Caco-2 (cell line): Measurements from ENCODE around the gene AUTS2. TPM values are rescaled to one million over a fixed set of nuclear protein-coding genes. Genes with fewer than 3 reads are reported as not detected.

ENCODE experiments used
- BruUV-seq: library from RNA; stranded (reverse); fragments of 400-500 nt; replicated peaks from 2 replicates; lab custom pipeline; 2021; lab: Mats Ljungman, UMichigan
- CTCF ChIA-PET: fragments of 300-600 bp; sonication (Branson Sonifier 250); formaldehyde crosslinking; loops from one replicate; lab custom pipeline; 2022; ENCODE audit warnings: antibody characterized with exemption; lab: Charles Lee
- POLR2A ChIA-PET: fragments of 300-600 bp; sonication (Branson Sonifier 250); formaldehyde crosslinking; loops from one replicate; lab custom pipeline; 2022; ENCODE audit warnings: antibody characterized with exemption; lab: Charles Lee
- DNase-seq, 2 experiments: peaks; one replicate each; pipeline versions ENCODE4 v3.0.0 to v3.0.0-alpha.2; 2020 to 2022
- H3K27me3 ChIP-seq: replicated peaks from 2 replicates; pipeline ENCODE4 v1.6.0; 2011; ENCODE audit warnings: low read length; ENCODE audit not compliant: control insufficient read depth, insufficient read depth
- H3K36me3 ChIP-seq: 2 replicates; pipeline ENCODE4 v1.5.1; 2011; ENCODE audit warnings: low read length; ENCODE audit not compliant: control insufficient read depth, insufficient read depth
- H3K4me1 ChIP-seq: fragments of 250-450 bp; sonication (Bioruptor Pico); 2 replicates; pipeline ENCODE4 v1.5.1; 2020; ENCODE audit warnings: mild to moderate bottlenecking
- H3K4me3 ChIP-seq: 2 replicates; pipeline ENCODE4 v1.5.1; 2011; ENCODE audit warnings: low read depth, mild to moderate bottlenecking, control low read depth, low read length
- H3K9me3 ChIP-seq: fragments of 250-450 bp; sonication (Bioruptor Pico); 2 replicates; pipeline ENCODE4 v1.5.1; 2020; ENCODE audit warnings: mild to moderate bottlenecking, moderate library complexity
- H3K27ac Mint-ChIP-seq: one replicate; pipeline ENCODE4 v1.8.0; 2022; ENCODE audit warnings: mixed read lengths; ENCODE audit not compliant: unreplicated experiment
- H3K27me3 Mint-ChIP-seq: one replicate; pipeline ENCODE4 v1.8.0; 2022; ENCODE audit warnings: mixed read lengths; ENCODE audit not compliant: insufficient read depth, unreplicated experiment
- H3K36me3 Mint-ChIP-seq: one replicate; pipeline ENCODE4 v1.8.0; 2022; ENCODE audit warnings: mild to moderate bottlenecking, mixed read lengths; ENCODE audit not compliant: insufficient read depth, unreplicated experiment
- H3K4me1 Mint-ChIP-seq: one replicate; pipeline ENCODE4 v1.8.0; 2022; ENCODE audit warnings: low read depth, mixed read lengths; ENCODE audit not compliant: unreplicated experiment
- H3K4me3 Mint-ChIP-seq: one replicate; pipeline ENCODE4 v1.8.0; 2022; ENCODE audit warnings: mild to moderate bottlenecking, moderate library complexity, mixed read lengths; ENCODE audit not compliant: unreplicated experiment
- H3K9me3 Mint-ChIP-seq: one replicate; pipeline ENCODE4 v1.8.0; 2022; ENCODE audit warnings: mixed read lengths; ENCODE audit not compliant: unreplicated experiment
- CTCF ChIP-seq, 2 experiments: fragments of 200-600 bp in 1 of 2; IDR thresholded peaks; 1 replicate in 1 of 2; 2 replicates in 1 of 2; pipeline versions ENCODE4 v1.5.1 to v1.8.0; 2011 to 2022; ENCODE audit warnings: antibody characterized with exemption in 1 of 2, control low read depth in 1 of 2, inconsistent platforms in 1 of 2, low read depth in 1 of 2, low read length in 1 of 2, mild to moderate bottlenecking in 1 of 2, moderate library complexity in 1 of 2; ENCODE audit not compliant: insufficient read depth in 1 of 2, severe bottlenecking in 1 of 2, unreplicated experiment in 1 of 2
- intact Hi-C: fragments of 100-400 bp; cut with micrococcal nuclease; formaldehyde crosslinking; loops from one replicate; pipeline ENCODE4 v1.10.0; 2022; ENCODE audit not compliant: unreplicated experiment
- total RNA-seq: library from RNA; stranded (reverse); gene quantifications from 2 replicates; pipeline ENCODE4 v1.2.3, GENCODE V29; 2022

The AUTS2 gene
- total RNA-seq, 1 experiment from 2014 or later, result 37.1 TPM

DNA sequence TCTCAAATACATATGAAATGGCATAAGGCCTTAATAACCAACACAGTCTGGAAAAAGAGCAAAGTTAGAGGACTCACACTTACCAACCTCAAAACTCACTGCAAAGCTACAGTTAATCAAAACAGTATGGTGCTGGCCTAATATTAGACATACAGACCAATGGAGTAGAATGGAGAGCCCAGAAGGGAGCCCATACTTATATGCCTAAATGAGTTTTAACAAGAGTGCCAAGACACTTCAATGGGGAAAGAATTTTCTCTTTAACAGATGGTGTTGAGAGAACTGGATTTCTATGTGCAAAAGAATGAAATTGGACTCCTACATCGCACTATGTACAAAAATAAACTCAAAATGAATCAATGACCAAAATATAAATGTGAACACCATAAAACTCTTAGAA is 522.6 kb downstream of the AUTS2 start:
- no peak for TF ChIP-seq CTCF (IDR thresholded peaks at IDR 0.05; ENCODE audit: insufficient read depth in 1 of 2, low read depth in 1 of 2, low read length in 1 of 2, severe bottlenecking in 1 of 2, unreplicated experiment in 1 of 2)
- no peaks in the 10 kb centered on the region for H3K27me3 ChIP-seq
- ChIA-PET POLR2A (no interaction called here), CTCF (no interaction called here)
- Mint-ChIP-seq H3K27me3 (peaks cover 4% of the 10 kb centered on the region), H3K4me1 (peaks cover 5% of the 10 kb centered on the region), H3K27ac (no peak overlapping the region), H3K36me3 (no peaks in the 10 kb centered on the region), H3K9me3 (peaks cover 38% of the 10 kb centered on the region), H3K4me3 (no peak overlapping the region)
- peaks cover 3% of the 10 kb centered on the region; the same call in 1 of the 2 replicates for H3K4me1 ChIP-seq
- intact Hi-C loops, result no loop called here
- H3K9me3 ChIP-seq, result no peaks in the 10 kb centered on the region; the same call in 1 of the 2 replicates
- H3K36me3 ChIP-seq, result no peaks in the 10 kb centered on the region
- H3K4me3 ChIP-seq, result no peak overlapping the region
- no peak for DNase-seq
- BruUV-seq, result no TSS peak

GRCh38 chr7:70131817-70132216 is 533.5 kb downstream of the AUTS2 start:
- BruUV-seq, result no TSS peak
- H3K4me1 Mint-ChIP-seq, result no peaks in the 10 kb centered on the region
- ChIA-PET CTCF (no interaction called here), POLR2A (no interaction called here)
- H3K4me3 Mint-ChIP-seq, result no peak overlapping the region
- no peaks in the 10 kb centered on the region for H3K9me3 Mint-ChIP-seq
- no peak overlapping the region for H3K4me3 ChIP-seq
- no peaks in the 10 kb centered on the region for H3K9me3 ChIP-seq
- H3K27me3 Mint-ChIP-seq, result peaks cover 4% of the 10 kb centered on the region
- no peak overlapping the region for H3K27ac Mint-ChIP-seq
- H3K36me3 Mint-ChIP-seq, result no peaks in the 10 kb centered on the region
- H3K27me3 ChIP-seq, result no peaks in the 10 kb centered on the region
- DNase-seq, result no peak
- no peaks in the 10 kb centered on the region for H3K36me3 ChIP-seq
- TF ChIP-seq CTCF (IDR thresholded peaks at IDR 0.05; ENCODE audit: insufficient read depth in 1 of 2, low read depth in 1 of 2, low read length in 1 of 2, severe bottlenecking in 1 of 2, unreplicated experiment in 1 of 2), result no peak
- intact Hi-C loops, result no loop called here
- no peaks in the 10 kb centered on the region for H3K4me1 ChIP-seq

- no TSS peak for BruUV-seq
- H3K4me1 Mint-ChIP-seq, result no peaks in the 10 kb centered on the region
- H3K4me3 Mint-ChIP-seq, result no peak overlapping the region
- no peaks in the 10 kb centered on the region for H3K4me1 ChIP-seq
- no peaks in the 10 kb centered on the region for H3K36me3 Mint-ChIP-seq
- H3K4me3 ChIP-seq, result no peak overlapping the region
- DNase-seq, result no peak
- no peaks in the 10 kb centered on the region for H3K9me3 ChIP-seq
- ChIA-PET POLR2A (no interaction called here), CTCF (no interaction called here)
- intact Hi-C loops, result no loop called here
- H3K27ac Mint-ChIP-seq, result no peak overlapping the region
- H3K27me3 Mint-ChIP-seq, result peaks cover 4% of the 10 kb centered on the region
- no peaks in the 10 kb centered on the region for H3K27me3 ChIP-seq
- no peaks in the 10 kb centered on the region for H3K36me3 ChIP-seq
- no peaks in the 10 kb centered on the region for H3K9me3 Mint-ChIP-seq
- no peak for TF ChIP-seq CTCF (IDR thresholded peaks at IDR 0.05; ENCODE audit: insufficient read depth in 1 of 2, low read depth in 1 of 2, low read length in 1 of 2, severe bottlenecking in 1 of 2, unreplicated experiment in 1 of 2)
These were observed 534.1 kb downstream of the AUTS2 start for GRCh38 chr7:70132226-70132851.
